ENCODE data around the gene MRPL18. TPM values are rescaled to one million over a fixed set of nuclear protein-coding genes. Genes with fewer than 3 reads are reported as not detected.

Gene MRPL18
- total and polyA plus RNA-seq, 9 of the 15 experiments (the other 6 are each of a cell fraction or from before 2014, with no cell fraction given): 149 to 456 (median 196) TPM

DNA sequence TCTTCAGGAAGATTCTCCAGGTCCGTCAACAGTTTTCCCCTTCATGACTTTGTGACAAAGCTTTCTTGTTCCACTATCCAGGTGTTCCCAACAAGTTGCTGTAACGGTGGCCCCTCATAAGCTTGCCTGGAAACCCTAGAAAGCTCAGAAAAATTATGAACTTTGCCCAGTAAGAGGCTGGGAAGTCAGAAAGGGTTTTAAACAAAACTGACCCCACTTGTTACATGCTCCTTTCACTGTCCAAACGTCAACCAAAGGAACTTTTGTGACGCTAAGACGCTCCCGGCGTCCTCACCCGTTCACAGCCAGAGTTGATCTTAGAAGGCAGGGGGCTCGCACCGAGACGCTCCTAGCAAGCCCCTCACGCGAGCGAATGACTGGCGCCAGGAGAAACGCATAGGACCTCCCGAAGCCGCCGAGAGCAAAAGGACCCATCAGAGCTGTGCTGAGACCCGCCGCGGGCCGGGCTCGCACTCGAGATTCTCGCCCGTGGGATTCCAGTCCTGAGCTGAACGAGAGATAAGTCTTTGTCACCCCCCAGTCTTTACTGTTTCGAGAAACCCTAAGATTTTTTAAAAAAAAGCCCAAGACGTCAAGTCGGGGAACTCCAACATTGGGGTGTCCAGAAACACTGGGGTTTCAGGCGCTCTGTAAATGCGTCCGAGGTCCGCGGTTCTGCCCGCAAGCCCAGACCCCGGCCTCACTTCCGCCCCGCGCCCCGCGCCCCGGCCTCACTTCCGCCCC is 29.0 kb upstream of the MRPL18 start (continued):
- TF ChIP-seq ATF6 (CRISPR knock-in tag; IDR thresholded peaks at IDR 0.05): no peak; the same call in 1 of the 2 replicates
- TF ChIP-seq TGIF2 (CRISPR knock-in tag; IDR thresholded peaks at IDR 0.05): 0 out of 2 replicates have a peak, but pooled peaks have one; percentile 39
- no peak for TF ChIP-seq HNRNPK (IDR thresholded peaks at IDR 0.05; ENCODE audit: low read depth, low read length, poor library complexity, severe bottlenecking)
- TF ChIP-seq ZNF165 (CRISPR knock-in tag; IDR thresholded peaks at IDR 0.05; ENCODE audit: borderline replicate concordance): no peak
- 0 out of 2 replicates have a peak, but pooled peaks have one; percentile 59 for TF ChIP-seq ZNF592 (IDR thresholded peaks at IDR 0.05)
- no peak for TF ChIP-seq ZNF175 (CRISPR knock-in tag; IDR thresholded peaks at IDR 0.05; ENCODE audit: low read depth)
- no peak for TF ChIP-seq MXI1 (IDR thresholded peaks at IDR 0.05; ENCODE audit: low read depth, low read length)
- TF ChIP-seq ZBTB5 (IDR thresholded peaks at IDR 0.05): no peak
- no peak for TF ChIP-seq PTRF (tag; IDR thresholded peaks at IDR 0.05)
- TF ChIP-seq SMARCB1 (IDR thresholded peaks at IDR 0.05; ENCODE audit: insufficient read length, low read depth): no peak
- TF ChIP-seq MAX (CRISPR knock-in tag; IDR thresholded peaks at IDR 0.05): no peak
- TF ChIP-seq HDGF (IDR thresholded peaks at IDR 0.05): no peak
- no peak for TF ChIP-seq IFI16 (CRISPR knock-in tag; IDR thresholded peaks at IDR 0.05)
- no peak for TF ChIP-seq ZNF324 (CRISPR knock-in tag; IDR thresholded peaks at IDR 0.05)
- peak; percentile 85 for TF ChIP-seq CHD1 (IDR thresholded peaks at IDR 0.05; ENCODE audit: low read length)

All from K562 (cell line).